IPS DF 6.9 (cell line): ENCODE measurements around the gene FAXDC2.

Experiments used
- DNase-seq: peaks from one replicate; pipeline ENCODE4 v3.0.0-alpha.2; 2013; ENCODE audit warnings: low read depth, low spot score
- H3K27ac ChIP-seq: one replicate; pipeline ENCODE4 v1.5.1; 2013; ENCODE audit warnings: low read length, control low read depth
- H3K27me3 ChIP-seq: 2 replicates; pipeline ENCODE4 v1.6.1; 2013; ENCODE audit warnings: mild to moderate bottlenecking, low read length; ENCODE audit not compliant: control insufficient read depth, insufficient read depth
- H3K36me3 ChIP-seq: 2 replicates; pipeline ENCODE4 v1.6.1; 2013; ENCODE audit warnings: low read length; ENCODE audit not compliant: control insufficient read depth, insufficient read depth
- H3K4me1 ChIP-seq: 2 replicates; pipeline ENCODE4 v1.6.1; 2013; ENCODE audit warnings: low read length; ENCODE audit not compliant: control insufficient read depth, insufficient read depth
- H3K4me3 ChIP-seq: 2 replicates; pipeline ENCODE4 v1.5.1; 2013; ENCODE audit warnings: mild to moderate bottlenecking, low read length
- H3K9me3 ChIP-seq: 2 replicates; pipeline ENCODE4 v1.6.1; 2013; ENCODE audit warnings: low read length, inconsistent platforms; ENCODE audit not compliant: control insufficient read depth, insufficient read depth
- WGBS: extraction: QIAGEN DNeasy Blood & Tissue Kit; methylation state at CpG from one replicate; pipeline ENCODE4 v1.1.7; 2013; ENCODE audit warnings: mixed read lengths, missing lambda C conversion rate; ENCODE audit not compliant: insufficient read length, insufficient coverage; 5-methylcytosine and 5-hydroxymethylcytosine counted together

FAXDC2 gene

GRCh38 chr5:154800582-154800981 lies 49.8 kb downstream of the FAXDC2 start:
- H3K4me1 ChIP-seq = no peaks in the 10 kb centered on the region
- H3K9me3 ChIP-seq = no peaks in the 10 kb centered on the region
- H3K27me3 ChIP-seq = no peaks in the 10 kb centered on the region
- no peak for DNase-seq
- peaks cover 52% of the 10 kb centered on the region for H3K36me3 ChIP-seq
- H3K4me3 ChIP-seq = no peak overlapping the region
- H3K27ac ChIP-seq = no peak overlapping the region

- no peaks in the 10 kb centered on the region for H3K4me1 ChIP-seq
- no peaks in the 10 kb centered on the region for H3K27me3 ChIP-seq
- no peak overlapping the region for H3K27ac ChIP-seq
- no peak overlapping the region for H3K4me3 ChIP-seq
- no peaks in the 10 kb centered on the region for H3K9me3 ChIP-seq
- H3K36me3 ChIP-seq = peaks cover 47% of the 10 kb centered on the region
- no peak for DNase-seq
- no CpG with 5 or more reads among the region's 4 CpGs for WGBS
Measured at GRCh38 chr5:154797762-154798161, 52.6 kb downstream of the FAXDC2 start.

GRCh38 chr5:154795235-154795596 lies 55.2 kb downstream of the FAXDC2 start:
- Histone ChIP-seq H3K4me3 (no peak overlapping the region), H3K4me1 (no peaks in the 10 kb centered on the region), H3K27me3 (no peaks in the 10 kb centered on the region), H3K36me3 (peaks cover 32% of the 10 kb centered on the region), H3K9me3 (no peaks in the 10 kb centered on the region), H3K27ac (no peak overlapping the region)
- WGBS = no CpG with 5 or more reads among the region's 3 CpGs
- no peak for DNase-seq

GRCh38 chr5:154794525-154795234 lies 55.7 kb downstream of the FAXDC2 start:
- H3K36me3 ChIP-seq = peaks cover 30% of the 10 kb centered on the region
- no CpG with 5 or more reads among the region's 7 CpGs for WGBS
- H3K9me3 ChIP-seq = no peaks in the 10 kb centered on the region
- H3K4me3 ChIP-seq = no peak overlapping the region
- H3K27me3 ChIP-seq = no peaks in the 10 kb centered on the region
- no peak overlapping the region for H3K27ac ChIP-seq
- no peaks in the 10 kb centered on the region for H3K4me1 ChIP-seq
- DNase-seq = no peak

GRCh38 chr5:154793599-154794524 lies 56.5 kb downstream of the FAXDC2 start:
- H3K27me3 ChIP-seq = no peaks in the 10 kb centered on the region
- DNase-seq = no peak
- H3K4me3 ChIP-seq = no peak overlapping the region
- no peaks in the 10 kb centered on the region for H3K4me1 ChIP-seq
- no peaks in the 10 kb centered on the region for H3K9me3 ChIP-seq
- peaks cover 27% of the 10 kb centered on the region for H3K36me3 ChIP-seq
- WGBS = no CpG with 5 or more reads among the region's 32 CpGs
- H3K27ac ChIP-seq = no peak overlapping the region

GRCh38 chr5:154791535-154791934 lies 58.9 kb downstream of the FAXDC2 start:
- no peak for DNase-seq
- Histone ChIP-seq H3K27me3 (no peaks in the 10 kb centered on the region), H3K36me3 (peaks cover 27% of the 10 kb centered on the region), H3K4me3 (no peak overlapping the region), H3K4me1 (peaks cover 3% of the 10 kb centered on the region; the same call in 1 of the 2 replicates), H3K27ac (no peak overlapping the region), H3K9me3 (no peaks in the 10 kb centered on the region)
- no CpG with 5 or more reads among the region's 3 CpGs for WGBS

- no peak overlapping the region for H3K4me3 ChIP-seq
- H3K4me1 ChIP-seq = peaks cover 11% of the 10 kb centered on the region
- no peak for DNase-seq
- no CpG with 5 or more reads among the region's 5 CpGs for WGBS
- H3K36me3 ChIP-seq = peaks cover 13% of the 10 kb centered on the region
- H3K27me3 ChIP-seq = no peaks in the 10 kb centered on the region
- no peaks in the 10 kb centered on the region for H3K9me3 ChIP-seq
- H3K27ac ChIP-seq = no peak overlapping the region
Measured at GRCh38 chr5:154788212-154788611, 62.2 kb downstream of the FAXDC2 start.

- Histone ChIP-seq H3K4me3 (no peak overlapping the region), H3K27ac (no peak overlapping the region), H3K4me1 (peaks cover 15% of the 10 kb centered on the region), H3K27me3 (no peaks in the 10 kb centered on the region), H3K9me3 (no peaks in the 10 kb centered on the region), H3K36me3 (peaks cover 4% of the 10 kb centered on the region; the same call in 1 of the 2 replicates)
- DNase-seq = no peak
- WGBS = no CpG with 5 or more reads among the region's 2 CpGs
Measured at GRCh38 chr5:154786414-154786813, 64.0 kb downstream of the FAXDC2 start.

- no CpG with 5 or more reads among the region's 2 CpGs for WGBS
- H3K36me3 ChIP-seq = no peaks in the 10 kb centered on the region
- H3K27ac ChIP-seq = no peak overlapping the region
- peaks cover 15% of the 10 kb centered on the region for H3K4me1 ChIP-seq
- H3K9me3 ChIP-seq = no peaks in the 10 kb centered on the region
- DNase-seq = no peak
- H3K4me3 ChIP-seq = no peak overlapping the region
- H3K27me3 ChIP-seq = no peaks in the 10 kb centered on the region
Measured at GRCh38 chr5:154784856-154785255, 65.5 kb downstream of the FAXDC2 start.

- DNase-seq = no peak
- no CpG with 5 or more reads among the region's 11 CpGs for WGBS
- H3K4me1 ChIP-seq = peaks cover 17% of the 10 kb centered on the region
- H3K36me3 ChIP-seq = no peaks in the 10 kb centered on the region
- no peaks in the 10 kb centered on the region for H3K27me3 ChIP-seq
- no peaks in the 10 kb centered on the region for H3K9me3 ChIP-seq
- no peak overlapping the region for H3K27ac ChIP-seq
- H3K4me3 ChIP-seq = no peak overlapping the region
Measured at GRCh38 chr5:154783774-154784460, 66.5 kb downstream of the FAXDC2 start.
